H1 (cell line): Measurements from ENCODE around the gene TENT4A. TPM values are rescaled to one million over a fixed set of nuclear protein-coding genes. Genes with fewer than 3 reads are reported as not detected.

Experiments used
- E2F6 ChIP-seq: IDR thresholded peaks from 2 replicates; pipeline ENCODE4 v1.6.1; 2012; ENCODE audit warnings: inconsistent platforms
- HDAC2 ChIP-seq, 2 experiments: fragments of 300-600 bp in 1 of 2; sonication (generic) in 1 of 2; IDR thresholded peaks; 2 replicates each; pipeline ENCODE4 v1.6.1; 2011 to 2012; ENCODE audit warnings: low read depth in 2 of 2, low read length in 2 of 2, mild to moderate bottlenecking in 2 of 2, moderate library complexity in 2 of 2, borderline replicate concordance in 1 of 2, inconsistent platforms in 1 of 2
- POLR2A ChIP-seq, 2 experiments: IDR thresholded peaks; 1 replicate in 1 of 2; 2 replicates in 1 of 2; pipeline ENCODE4 v1.6.1; 2011; ENCODE audit warnings: low read depth in 2 of 2, low read length in 2 of 2, mild to moderate bottlenecking in 2 of 2; ENCODE audit errors: control extremely low read depth in 1 of 2
- SP4 ChIP-seq: IDR thresholded peaks from 2 replicates; pipeline ENCODE4 v1.6.1; 2012; ENCODE audit warnings: low read length, inconsistent platforms
- TBP ChIP-seq: IDR thresholded peaks from 2 replicates; pipeline ENCODE4 v1.6.1; 2011; ENCODE audit warnings: low read depth, low read length, improper control_type of control experiment
- polyA plus RNA-seq, 7 experiments: library from polyadenylated mRNA; depleted of rRNA in 3 of 7; stranded (reverse) in 5 of 7; unstranded in 2 of 7; fragments of >200 nt in 5 of 7; fragments of 200-250 nt in 2 of 7; gene quantifications; 1 replicate in 5 of 7; 2 replicates in 1 of 7; 4 replicates in 1 of 7; pipeline versions ENCODE4 v1.2.1 to v1.2.3, GENCODE V29; 2011 to 2013; ENCODE audit warnings: missing spikeins in 2 of 7, mixed read lengths in 2 of 7
- total RNA-seq: library from RNA; stranded (reverse); fragmentation: NEBNext Ultra II Directional; extraction: Animal tissue kit (Norgen Biotek cat#: 25700); gene quantifications from 2 replicates; pipeline ENCODE4 v1.2.1, GENCODE V29; 2021

Gene TENT4A
- total and polyA plus RNA-seq, 2 of the 8 experiments (the other 6 are each of a cell fraction or from before 2014, with no cell fraction given): 8.9 to 25.1 TPM

- no peak for TF ChIP-seq TBP
- TF ChIP-seq SP4: no peak
- no peak for TF ChIP-seq HDAC2 (IDR thresholded peaks at IDR 0.05; ENCODE audit: borderline replicate concordance in 1 of 2, low read depth in 2 of 2, low read length in 2 of 2)
- TF ChIP-seq E2F6: no peak
- TF ChIP-seq POLR2A (IDR thresholded peaks at IDR 0.05; ENCODE audit: control extremely low read depth in 1 of 2, low read depth in 2 of 2, low read length in 2 of 2): no peak
Observed at GRCh38 chr5:6680922-6681321, 32.3 kb upstream of the TENT4A start (continued).
